K562 (cell line): ENCODE measurements around the gene EML5. TPM values are rescaled to one million over a fixed set of nuclear protein-coding genes. Genes with fewer than 3 reads are reported as not detected.
A peak's percentile ranks its signal among the peaks of the same experiment; 100 is the strongest.

Experiments
- ATF7 ChIP-seq: fragments of 450-650 bp; IDR thresholded peaks from 2 replicates; pipeline ENCODE4 v1.7.1; 2014; ENCODE audit warnings: mild to moderate bottlenecking, moderate library complexity
- BMI1 ChIP-seq: fragments of 150-350 bp; IDR thresholded peaks from 2 replicates; pipeline ENCODE4 v1.6.1; 2014; ENCODE audit warnings: low read length
- CBFB ChIP-seq: sonication (generic); formaldehyde crosslinking; IDR thresholded peaks from 2 replicates; pipeline ENCODE4 v1.4.0; 2020; ENCODE audit warnings: mild to moderate bottlenecking, missing genetic modification reagents
- CCNT2 ChIP-seq: IDR thresholded peaks from 2 replicates; pipeline ENCODE4 v1.6.1; 2011; ENCODE audit warnings: borderline replicate concordance, low read depth, mild to moderate bottlenecking, moderate library complexity, mixed read lengths, low read length; ENCODE audit not compliant: insufficient read length; ENCODE audit errors: extremely low read depth
- CHD1 ChIP-seq: fragments of 200-600 bp; sonication (generic); IDR thresholded peaks from one replicate; pipeline ENCODE4 v1.6.1; 2012; ENCODE audit warnings: mild to moderate bottlenecking, moderate library complexity, low read length, inconsistent platforms
- FIP1L1 ChIP-seq: fragments of 200-400 bp; formaldehyde crosslinking; IDR thresholded peaks from 2 replicates; pipeline ENCODE4 v1.6.1; 2018; ENCODE audit warnings: mild to moderate bottlenecking, low read depth, low read length; ENCODE audit not compliant: poor library complexity, severe bottlenecking
- ILK ChIP-seq: fragments of 450-650 bp; IDR thresholded peaks from 2 replicates; pipeline ENCODE4 v1.6.1; 2016; ENCODE audit warnings: missing genetic modification characterization, low read depth, mild to moderate bottlenecking, missing compliant biosample characterization, moderate library complexity, borderline replicate concordance
- KAT8 ChIP-seq: fragments of 450-650 bp; IDR thresholded peaks from 2 replicates; pipeline ENCODE4 v1.6.1; 2016; ENCODE audit warnings: low read depth, mild to moderate bottlenecking
- LCOR ChIP-seq: sonication (generic); formaldehyde crosslinking; IDR thresholded peaks from 2 replicates; pipeline ENCODE4 v1.8.0; 2022; ENCODE audit warnings: mild to moderate bottlenecking, missing genetic modification reagents
- MEIS2 ChIP-seq: fragments of 450-650 bp; IDR thresholded peaks from 2 replicates; pipeline ENCODE4 v1.6.1; 2014; ENCODE audit warnings: mild to moderate bottlenecking; ENCODE audit not compliant: partially characterized antibody
- MTA1 ChIP-seq: fragments of 450-650 bp; IDR thresholded peaks from 2 replicates; pipeline ENCODE4 v1.6.1; 2017; ENCODE audit warnings: borderline replicate concordance
- NFE2L1 ChIP-seq: fragments of 450-650 bp; IDR thresholded peaks from 2 replicates; pipeline ENCODE4 v1.6.1; 2016; ENCODE audit warnings: missing genetic modification characterization, low read depth, mild to moderate bottlenecking, missing compliant biosample characterization, moderate library complexity, borderline replicate concordance
- PHF21A ChIP-seq: fragments of 450-650 bp; IDR thresholded peaks from 2 replicates; pipeline ENCODE4 v1.6.1; 2017; ENCODE audit warnings: low read depth, borderline replicate concordance
- ZBED1 ChIP-seq: IDR thresholded peaks from 2 replicates; pipeline ENCODE4 v1.6.1; 2014
- ZNF146 ChIP-seq: IDR thresholded peaks from one replicate; pipeline ENCODE4 v1.6.1; 2018; ENCODE audit warnings: missing compliant biosample characterization; ENCODE audit not compliant: unreplicated experiment
- ZNF79 ChIP-seq: fragments of 250-450 bp; sonication (Bioruptor Pico); IDR thresholded peaks from 2 replicates; pipeline ENCODE4 v1.4.0; 2020; ENCODE audit warnings: low read depth, mild to moderate bottlenecking, moderate library complexity
- polyA plus RNA-seq, 8 experiments: library from polyadenylated mRNA; depleted of rRNA in 4 of 8; stranded (reverse) in 5 of 8; unstranded in 3 of 8; fragments of >200 nt; fragmentation: Nextera tagmentation in 2 of 8; fragmentation: Illumina TruSeq in 1 of 8; extraction: Ambion mirVana in 2 of 8; extraction: Trizol in 1 of 8; gene quantifications; 2 replicates each; pipeline versions ENCODE4 v1.2.1 to v1.2.3, GENCODE V29; 2011 to 2014; ENCODE audit warnings: inconsistent platforms in 1 of 8, missing spikeins in 1 of 8
- total RNA-seq, 7 experiments: library from RNA; depleted of rRNA in 6 of 7; stranded (reverse); fragments of >200 nt in 6 of 7; fragmentation: Illumina TruSeq in 2 of 7; extraction: Trizol in 2 of 7; gene quantifications; 2 replicates each; pipeline versions ENCODE4 v1.2.1 to v1.2.3, GENCODE V29; 2011 to 2021; ENCODE audit warnings: low replicate concordance in 1 of 7
- TF ChIP-seq, protein P1 (sequence below): conservative IDR thresholded peaks from 2 replicates; pipeline ENCODE4 v1.6.1; 2011; ENCODE audit warnings: low read depth, mild to moderate bottlenecking, low read length; ENCODE audit not compliant: control insufficient read depth
- TF ChIP-seq, protein P2 (sequence below): fragments of 250-450 bp; sonication (Bioruptor Pico); IDR thresholded peaks from 2 replicates; pipeline ENCODE4 v1.5.0; 2020; ENCODE audit warnings: mild to moderate bottlenecking, borderline replicate concordance
- TF ChIP-seq, protein P3 (sequence below): fragments of 250-450 bp; sonication (Bioruptor Pico); IDR thresholded peaks from 2 replicates; pipeline ENCODE4 v1.5.0; 2021
- TF ChIP-seq, protein P4 (sequence below): sonication (generic); formaldehyde crosslinking; IDR thresholded peaks from 2 replicates; pipeline ENCODE4 v1.8.1; 2023; ENCODE audit warnings: mild to moderate bottlenecking, missing genetic modification reagents, moderate library complexity
- TF ChIP-seq, protein P5 (sequence below): fragments of 250-450 bp; sonication (Bioruptor Pico); IDR thresholded peaks from 2 replicates; pipeline ENCODE4 v1.4.0; 2020; ENCODE audit warnings: mild to moderate bottlenecking

EML5 gene
- total and polyA plus RNA-seq, 9 of the 15 experiments (the other 6 are each of a cell fraction or from before 2014, with no cell fraction given) = 0.06 to 0.34 (median 0.22) TPM

DNA sequence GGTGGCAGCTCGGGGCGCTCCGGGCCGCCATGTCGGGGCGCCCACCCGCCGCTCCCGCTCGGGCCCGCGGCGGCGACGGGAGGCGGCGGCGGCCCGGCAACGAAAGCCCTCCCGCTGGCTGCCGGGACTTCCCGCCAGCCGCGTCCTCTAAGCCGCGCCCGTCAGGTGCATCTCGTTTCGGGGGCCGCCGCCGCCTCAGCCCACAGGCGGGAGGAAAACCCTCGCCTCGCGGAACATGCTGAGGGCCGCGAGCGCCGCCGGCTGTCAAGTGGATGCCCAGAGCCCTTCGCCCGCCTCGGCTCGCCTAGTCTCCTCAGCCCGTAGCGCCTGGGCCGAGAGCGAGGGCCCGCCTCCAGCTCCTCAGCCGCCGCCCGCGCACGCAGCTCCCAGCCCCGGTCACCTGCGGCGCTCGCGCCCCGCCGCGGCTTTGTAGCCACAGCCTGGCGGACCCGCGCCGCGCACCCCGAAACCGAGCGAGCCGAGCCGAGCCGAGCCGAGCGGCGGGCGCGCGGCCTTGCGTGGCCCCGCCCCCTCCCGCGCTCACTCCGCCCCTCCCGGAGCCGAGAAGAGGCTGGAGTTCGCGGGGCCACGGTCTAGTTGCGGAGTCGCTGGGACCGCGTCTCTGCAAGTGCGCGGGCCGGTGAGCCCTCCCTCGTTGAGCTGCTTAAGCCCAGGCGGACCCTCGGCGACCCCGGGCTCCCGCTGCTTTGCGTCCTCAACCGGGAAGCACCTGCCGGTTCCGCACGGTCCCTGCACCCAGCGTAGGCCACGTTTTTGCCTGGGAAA lies at the start of gene EML5 (continued):
- TF ChIP-seq, protein P1, sequence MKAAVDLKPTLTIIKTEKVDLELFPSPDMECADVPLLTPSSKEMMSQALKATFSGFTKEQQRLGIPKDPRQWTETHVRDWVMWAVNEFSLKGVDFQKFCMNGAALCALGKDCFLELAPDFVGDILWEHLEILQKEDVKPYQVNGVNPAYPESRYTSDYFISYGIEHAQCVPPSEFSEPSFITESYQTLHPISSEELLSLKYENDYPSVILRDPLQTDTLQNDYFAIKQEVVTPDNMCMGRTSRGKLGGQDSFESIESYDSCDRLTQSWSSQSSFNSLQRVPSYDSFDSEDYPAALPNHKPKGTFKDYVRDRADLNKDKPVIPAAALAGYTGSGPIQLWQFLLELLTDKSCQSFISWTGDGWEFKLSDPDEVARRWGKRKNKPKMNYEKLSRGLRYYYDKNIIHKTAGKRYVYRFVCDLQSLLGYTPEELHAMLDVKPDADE = no peak
- TF ChIP-seq NFE2L1 (no peak), BMI1 (no peak), CCNT2 (peak; percentile 24), ILK (tag) (no peak), ZBED1 (no peak), CBFB (CRISPR knock-in tag) (no peak), ZNF146 (CRISPR knock-in tag) (no peak), ATF7 (no peak; the same call in 1 of the 2 replicates), KAT8 (no peak), MEIS2 (no peak), MTA1 (no peak), CHD1 (no peak), LCOR (no peak), FIP1L1 (no peak), PHF21A (no peak), ZNF79 (CRISPR knock-in tag) (no peak)
- TF ChIP-seq, protein P2, sequence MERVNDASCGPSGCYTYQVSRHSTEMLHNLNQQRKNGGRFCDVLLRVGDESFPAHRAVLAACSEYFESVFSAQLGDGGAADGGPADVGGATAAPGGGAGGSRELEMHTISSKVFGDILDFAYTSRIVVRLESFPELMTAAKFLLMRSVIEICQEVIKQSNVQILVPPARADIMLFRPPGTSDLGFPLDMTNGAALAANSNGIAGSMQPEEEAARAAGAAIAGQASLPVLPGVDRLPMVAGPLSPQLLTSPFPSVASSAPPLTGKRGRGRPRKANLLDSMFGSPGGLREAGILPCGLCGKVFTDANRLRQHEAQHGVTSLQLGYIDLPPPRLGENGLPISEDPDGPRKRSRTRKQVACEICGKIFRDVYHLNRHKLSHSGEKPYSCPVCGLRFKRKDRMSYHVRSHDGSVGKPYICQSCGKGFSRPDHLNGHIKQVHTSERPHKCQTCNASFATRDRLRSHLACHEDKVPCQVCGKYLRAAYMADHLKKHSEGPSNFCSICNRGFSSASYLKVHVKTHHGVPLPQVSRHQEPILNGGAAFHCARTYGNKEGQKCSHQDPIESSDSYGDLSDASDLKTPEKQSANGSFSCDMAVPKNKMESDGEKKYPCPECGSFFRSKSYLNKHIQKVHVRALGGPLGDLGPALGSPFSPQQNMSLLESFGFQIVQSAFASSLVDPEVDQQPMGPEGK = no peak
- TF ChIP-seq, protein P3, sequence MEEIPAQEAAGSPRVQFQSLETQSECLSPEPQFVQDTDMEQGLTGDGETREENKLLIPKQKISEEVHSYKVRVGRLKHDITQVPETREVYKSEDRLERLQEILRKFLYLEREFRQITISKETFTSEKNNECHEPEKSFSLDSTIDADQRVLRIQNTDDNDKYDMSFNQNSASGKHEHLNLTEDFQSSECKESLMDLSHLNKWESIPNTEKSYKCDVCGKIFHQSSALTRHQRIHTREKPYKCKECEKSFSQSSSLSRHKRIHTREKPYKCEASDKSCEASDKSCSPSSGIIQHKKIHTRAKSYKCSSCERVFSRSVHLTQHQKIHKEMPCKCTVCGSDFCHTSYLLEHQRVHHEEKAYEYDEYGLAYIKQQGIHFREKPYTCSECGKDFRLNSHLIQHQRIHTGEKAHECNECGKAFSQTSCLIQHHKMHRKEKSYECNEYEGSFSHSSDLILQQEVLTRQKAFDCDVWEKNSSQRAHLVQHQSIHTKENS = no peak
- TF ChIP-seq, protein P4, sequence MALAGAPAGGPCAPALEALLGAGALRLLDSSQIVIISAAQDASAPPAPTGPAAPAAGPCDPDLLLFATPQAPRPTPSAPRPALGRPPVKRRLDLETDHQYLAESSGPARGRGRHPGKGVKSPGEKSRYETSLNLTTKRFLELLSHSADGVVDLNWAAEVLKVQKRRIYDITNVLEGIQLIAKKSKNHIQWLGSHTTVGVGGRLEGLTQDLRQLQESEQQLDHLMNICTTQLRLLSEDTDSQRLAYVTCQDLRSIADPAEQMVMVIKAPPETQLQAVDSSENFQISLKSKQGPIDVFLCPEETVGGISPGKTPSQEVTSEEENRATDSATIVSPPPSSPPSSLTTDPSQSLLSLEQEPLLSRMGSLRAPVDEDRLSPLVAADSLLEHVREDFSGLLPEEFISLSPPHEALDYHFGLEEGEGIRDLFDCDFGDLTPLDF = no peak
- TF ChIP-seq, protein P5, sequence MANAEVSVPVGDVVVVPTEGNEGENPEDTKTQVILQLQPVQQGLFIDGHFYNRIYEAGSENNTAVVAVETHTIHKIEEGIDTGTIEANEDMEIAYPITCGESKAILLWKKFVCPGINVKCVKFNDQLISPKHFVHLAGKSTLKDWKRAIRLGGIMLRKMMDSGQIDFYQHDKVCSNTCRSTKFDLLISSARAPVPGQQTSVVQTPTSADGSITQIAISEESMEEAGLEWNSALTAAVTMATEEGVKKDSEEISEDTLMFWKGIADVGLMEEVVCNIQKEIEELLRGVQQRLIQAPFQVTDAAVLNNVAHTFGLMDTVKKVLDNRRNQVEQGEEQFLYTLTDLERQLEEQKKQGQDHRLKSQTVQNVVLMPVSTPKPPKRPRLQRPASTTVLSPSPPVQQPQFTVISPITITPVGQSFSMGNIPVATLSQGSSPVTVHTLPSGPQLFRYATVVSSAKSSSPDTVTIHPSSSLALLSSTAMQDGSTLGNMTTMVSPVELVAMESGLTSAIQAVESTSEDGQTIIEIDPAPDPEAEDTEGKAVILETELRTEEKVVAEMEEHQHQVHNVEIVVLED (CRISPR knock-in tag) = peak; percentile 36; the same call in 1 of the 2 replicates
